Measurements from ENCODE around the gene CD164L2. TPM values are rescaled to one million over a fixed set of nuclear protein-coding genes. Genes with fewer than 3 reads are reported as not detected.

The CD164L2 gene
- polyA plus RNA-seq, 3 donors = not detected

GRCh38 chr1:27380766-27381733 lies 2.1 kb downstream of the CD164L2 start:
- intact Hi-C loops (cut with micrococcal nuclease) = no loop called here
- no peak for TF ChIP-seq CTCF (IDR thresholded peaks at IDR 0.05)
- Histone ChIP-seq H3K27ac (ENCODE audit: low read depth in 1 of 2, low read length in 2 of 2) (no peak overlapping the region), H3K4me1 (ENCODE audit: control insufficient read depth in 1 of 2, insufficient read depth in 2 of 2, low read length in 2 of 2) (peaks cover 0 to 6% of the 10 kb centered on the region in 2 donors), H3K4me2 (replicated peaks; ENCODE audit: extremely low read depth, low read length, poor library complexity, severe bottlenecking) (no peak overlapping the region), H3K27me3 (ENCODE audit: control insufficient read depth in 2 of 2, insufficient read depth in 2 of 2, low read length in 2 of 2) (peaks cover 0 to 5% of the 10 kb centered on the region in 2 donors), H3K79me2 (ENCODE audit: insufficient read depth, low read length) (no peaks in the 10 kb centered on the region), H3K36me3 (replicated peaks in 1 of 2; ENCODE audit: control insufficient read depth in 1 of 2, insufficient read depth in 2 of 2, low read length in 2 of 2) (no peaks in the 10 kb centered on the region), H4K20me1 (ENCODE audit: insufficient read depth, low read length) (no peaks in the 10 kb centered on the region), H3K9ac (ENCODE audit: insufficient read depth, low read length, poor library complexity, severe bottlenecking) (no peak overlapping the region), H3K4me3 (replicated peaks in 1 of 3; ENCODE audit: low read depth in 2 of 3, low read length in 3 of 3) (no peak overlapping the region), H3K9me3 (replicated peaks in 1 of 2; ENCODE audit: control insufficient read depth in 1 of 2, insufficient read depth in 1 of 2, low read length in 2 of 2) (no peaks in the 10 kb centered on the region), H2AFZ (ENCODE audit: insufficient read depth, low read depth, low read length, poor library complexity, severe bottlenecking) (no peak overlapping the region)
- Mint-ChIP-seq H3K27ac (peak overlapping the region in 2 of 7 donors; percentile 28 to 59), H3K9me3 (no peaks in the 10 kb centered on the region), H3K36me3 (no peaks in the 10 kb centered on the region), H3K4me3 (no peak overlapping the region), H3K4me1 (peaks cover 9% of the 10 kb centered on the region), H3K27me3 (ENCODE audit: low read depth in 3 of 3) (peaks cover 10 to 18% (median 15%) of the 10 kb centered on the region in 3 donors)
- no peak for DNase-seq
- WGBS (ENCODE audit: insufficient coverage) = 95% methylated on average over 8 of the region's 12 CpGs

- no peak for DNase-seq
- no peaks in the 10 kb centered on the region for H3K36me3 Mint-ChIP-seq
- H3K27ac ChIP-seq (ENCODE audit: low read depth in 1 of 2, low read length in 2 of 2) = no peak overlapping the region
- H3K4me3 ChIP-seq (replicated peaks in 1 of 3; ENCODE audit: low read depth in 2 of 3, low read length in 3 of 3) = no peak overlapping the region
- 100% methylated on average over 2 of the region's 4 CpGs for WGBS (ENCODE audit: insufficient coverage)
- H3K36me3 ChIP-seq (replicated peaks in 1 of 2; ENCODE audit: control insufficient read depth in 1 of 2, insufficient read depth in 2 of 2, low read length in 2 of 2) = no peaks in the 10 kb centered on the region
- H3K27ac Mint-ChIP-seq = no peak overlapping the region
- no peaks in the 10 kb centered on the region for H3K79me2 ChIP-seq (ENCODE audit: insufficient read depth, low read length)
- H2AFZ ChIP-seq (ENCODE audit: insufficient read depth, low read depth, low read length, poor library complexity, severe bottlenecking) = no peak overlapping the region
- no peak overlapping the region for H3K4me3 Mint-ChIP-seq
- no peaks in the 10 kb centered on the region for H3K9me3 ChIP-seq (replicated peaks in 1 of 2; ENCODE audit: control insufficient read depth in 1 of 2, insufficient read depth in 1 of 2, low read length in 2 of 2)
- no peaks in the 10 kb centered on the region for H4K20me1 ChIP-seq (ENCODE audit: insufficient read depth, low read length)
- peaks cover 9% of the 10 kb centered on the region for H3K4me1 Mint-ChIP-seq
- no peak overlapping the region for H3K4me2 ChIP-seq (replicated peaks; ENCODE audit: extremely low read depth, low read length, poor library complexity, severe bottlenecking)
- H3K9ac ChIP-seq (ENCODE audit: insufficient read depth, low read length, poor library complexity, severe bottlenecking) = no peak overlapping the region
- peaks cover 0 to 6% of the 10 kb centered on the region in 2 donors for H3K4me1 ChIP-seq (ENCODE audit: control insufficient read depth in 1 of 2, insufficient read depth in 2 of 2, low read length in 2 of 2)
- peaks cover 0 to 5% of the 10 kb centered on the region in 2 donors for H3K27me3 ChIP-seq (ENCODE audit: control insufficient read depth in 2 of 2, insufficient read depth in 2 of 2, low read length in 2 of 2)
- H3K9me3 Mint-ChIP-seq = no peaks in the 10 kb centered on the region
- intact Hi-C loops (cut with micrococcal nuclease) = no loop called here
- no peak for TF ChIP-seq CTCF (IDR thresholded peaks at IDR 0.05)
- H3K27me3 Mint-ChIP-seq (ENCODE audit: low read depth in 3 of 3) = peaks cover 9 to 15% (median 12%) of the 10 kb centered on the region in 3 donors
Measured at GRCh38 chr1:27380224-27380623, 2.9 kb downstream of the CD164L2 start.

All from CD14-positive monocyte (primary cell).